ENCODE measurements around the gene DHX15. TPM values are rescaled to one million over a fixed set of nuclear protein-coding genes. Genes with fewer than 3 reads are reported as not detected.

DHX15 gene
- total and polyA plus RNA-seq, 10 of the 15 experiments (the other 5 are each of a cell fraction or from before 2014, with no cell fraction given), result 166 to 269 (median 184) TPM

DNA sequence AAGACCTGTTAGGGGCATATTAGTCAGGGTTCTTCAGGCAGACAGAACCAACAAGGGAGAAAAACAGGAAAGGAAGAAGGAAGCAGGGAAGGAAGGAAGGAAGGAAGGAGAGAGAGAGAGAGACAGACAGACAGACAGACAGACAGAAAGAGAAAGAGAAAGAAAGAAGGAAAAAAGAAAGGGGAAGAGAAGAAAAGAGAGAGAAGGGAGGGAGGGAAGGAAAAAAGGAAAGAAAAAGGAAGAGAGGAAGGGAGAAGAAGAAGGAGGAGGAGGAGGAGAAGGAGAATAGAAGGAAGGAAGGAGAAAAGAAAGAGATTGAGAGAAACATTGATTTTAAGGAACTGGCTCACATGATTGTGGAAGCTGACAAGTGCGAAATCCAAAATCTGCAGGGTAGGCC lies 89.0 kb downstream of the DHX15 start:
- Histone ChIP-seq H3K36me3 (ENCODE audit: control insufficient read depth in 2 of 2, insufficient read depth in 2 of 2, low read length in 1 of 2) (no peaks in the 10 kb centered on the region), H3K79me2 (ENCODE audit: control insufficient read depth, insufficient read depth, low read length) (no peaks in the 10 kb centered on the region), H3K4me1 (ENCODE audit: control insufficient read depth, insufficient read depth, low read length) (no peaks in the 10 kb centered on the region), H3K27me3 (replicated peaks in 1 of 2; ENCODE audit: control insufficient read depth in 2 of 2, insufficient read depth in 2 of 2, low read length in 1 of 2) (no peaks in the 10 kb centered on the region), H3K27ac (ENCODE audit: control insufficient read depth, insufficient read depth) (no peak overlapping the region), H3K4me3 (no peak overlapping the region), H3K4me2 (ENCODE audit: control insufficient read depth, insufficient read depth) (no peak overlapping the region), H2AFZ (ENCODE audit: control insufficient read depth, low read depth, low read length) (no peak overlapping the region), H3K9ac (ENCODE audit: control insufficient read depth, insufficient read depth, low read length) (no peak overlapping the region), H4K20me1 (ENCODE audit: control insufficient read depth, insufficient read depth) (no peaks in the 10 kb centered on the region), H3K9me3 (replicated peaks; ENCODE audit: control insufficient read depth, insufficient read depth, low read length) (no peaks in the 10 kb centered on the region)
- intact Hi-C loops (cut with micrococcal nuclease; ENCODE audit: unreplicated experiment) (no loop called here), in situ Hi-C loops (cut with MboI) (no loop called here)
- 36% methylated on average over 1 of the region's 1 CpG for WGBS (ENCODE audit: insufficient coverage, insufficient replicate concordance, low lambda C conversion rate, missing lambda C conversion rate)
- no peak for DNase-seq (ENCODE audit: low read depth, low spot score)
- ChIA-PET SMC1A (ENCODE audit: uncharacterized antibody, unreplicated experiment) (no interaction called here), POLR2A (no interaction called here), CTCF (interaction anchor here (1.5 kb wide), 1 partner anchor 193 kb away, joined by 7 read pairs; no protein-coding TSS in a partner anchor), RAD21 (ENCODE audit: unreplicated experiment) (no interaction called here)
- TF ChIP-seq RELA (IDR thresholded peaks at IDR 0.05; ENCODE audit: borderline replicate concordance, partially characterized antibody), result no peak
- TF ChIP-seq PAX5 (IDR thresholded peaks at IDR 0.05; ENCODE audit: borderline replicate concordance, low read depth, low read length), result no peak
- no peak for TF ChIP-seq GATAD2B (conservative IDR thresholded peaks at IDR 0.05; ENCODE audit: low read depth)
- TF ChIP-seq CEBPB (IDR thresholded peaks at IDR 0.05; ENCODE audit: borderline replicate concordance in 1 of 2, low read depth in 2 of 2, low read length in 2 of 2), result no peak
- TF ChIP-seq NBN (IDR thresholded peaks at IDR 0.05), result no peak
- no peak for TF ChIP-seq ZNF274 (IDR thresholded peaks at IDR 0.05; ENCODE audit: insufficient read depth, insufficient read length)
- no peak for TF ChIP-seq RFX5 (IDR thresholded peaks at IDR 0.05; ENCODE audit: low read depth, low read length)
- TF ChIP-seq EED (IDR thresholded peaks at IDR 0.05; ENCODE audit: low read depth), result no peak
- no peak for TF ChIP-seq CHD4 (IDR thresholded peaks at IDR 0.05)
- TF ChIP-seq KLF5 (IDR thresholded peaks at IDR 0.05; ENCODE audit: partially characterized antibody), result no peak
- TF ChIP-seq EGR1 (IDR thresholded peaks at IDR 0.05; ENCODE audit: borderline replicate concordance in 1 of 2, low read depth in 2 of 2, low read length in 2 of 2), result no peak
- TF ChIP-seq CHD2 (IDR thresholded peaks at IDR 0.05; ENCODE audit: borderline replicate concordance, low read depth, low read length), result no peak
- TF ChIP-seq TCF7 (IDR thresholded peaks at IDR 0.05; ENCODE audit: borderline replicate concordance), result no peak
- no peak for ATAC-seq
- no peak for FAIRE-seq
- no TSS peak for BruUV-seq (replicated peaks)
